Activated CD4-positive, alpha-beta T cell treated with anti-CD3 and anti-CD28 coated beads, Interleukin-2, Interleukin-6, amounts not matched to agents 100 ng/mL and 50 ng/mL, durations not matched to agents 16 hours and 8 hours (primary cell): ENCODE data around the gene LPGAT1.

Experiments
- DNase-seq: peaks from one replicate; pipeline ENCODE4 v3.0.0-alpha.2; 2020

The LPGAT1 gene

GRCh38 chr1:211761400-211761799, 69.2 kb downstream of the LPGAT1 start:
- no peak for DNase-seq

GRCh38 chr1:211756471-211757020, 74.0 kb downstream of the LPGAT1 start:
- DNase-seq, result no peak

GRCh38 chr1:211753649-211754251, 76.8 kb downstream of the LPGAT1 start:
- no peak for DNase-seq

GRCh38 chr1:211752951-211753486, 77.5 kb downstream of the LPGAT1 start:
- no peak for DNase-seq

- no peak for DNase-seq
Observed at GRCh38 chr1:211752317-211752716, 78.2 kb downstream of the LPGAT1 start.

GRCh38 chr1:211751438-211751837, 79.1 kb downstream of the LPGAT1 start:
- DNase-seq, result peak; percentile 15

- DNase-seq, result no peak
Observed at GRCh38 chr1:211750599-211750998, 80.0 kb downstream of the LPGAT1 start.

- no peak for DNase-seq
Observed at GRCh38 chr1:211749251-211749650, 81.3 kb downstream of the LPGAT1 start.

GRCh38 chr1:211748810-211749209, 81.8 kb downstream of the LPGAT1 start:
- DNase-seq, result no peak

GRCh38 chr1:211742889-211743529, 87.6 kb downstream of the LPGAT1 start:
- DNase-seq, result no peak

GRCh38 chr1:211742272-211742671, 88.3 kb downstream of the LPGAT1 start:
- no peak for DNase-seq

- DNase-seq, result no peak
Observed at GRCh38 chr1:211741788-211742187, 88.8 kb downstream of the LPGAT1 start.

- DNase-seq, result no peak
Observed at GRCh38 chr1:211741116-211741515, 89.4 kb downstream of the LPGAT1 start.

GRCh38 chr1:211739671-211740411, 90.7 kb downstream of the LPGAT1 start:
- DNase-seq, result peak; percentile 12

GRCh38 chr1:211738691-211739301, 91.8 kb downstream of the LPGAT1 start:
- no peak for DNase-seq

- DNase-seq, result no peak
Observed at GRCh38 chr1:211738096-211738690, 92.4 kb downstream of the LPGAT1 start.

- DNase-seq, result no peak
Observed at GRCh38 chr1:211737115-211738035, 93.2 kb downstream of the LPGAT1 start.

GRCh38 chr1:211736351-211736915, 94.1 kb downstream of the LPGAT1 start:
- DNase-seq, result no peak

GRCh38 chr1:211735208-211736170, 95.1 kb downstream of the LPGAT1 start:
- DNase-seq, result no peak

GRCh38 chr1:211734791-211735190, 95.8 kb downstream of the LPGAT1 start:
- no peak for DNase-seq
